Erythroblast (primary cell): ENCODE data around the gene TMEM259.

Experiments
- DNase-seq, 2 experiments: peaks; one replicate each; lab custom pipeline; 2025; lab: John Stamatoyannopoulos, UW
- GATA1 ChIP-seq: IDR thresholded peaks from 2 replicates; pipeline ENCODE4 v1.6.1; 2011; ENCODE audit warnings: low read depth, mild to moderate bottlenecking, control low read depth, low read length, moderate library complexity
- POLR2A ChIP-seq: IDR thresholded peaks from 2 replicates; pipeline ENCODE4 v1.6.1; 2011; ENCODE audit warnings: mild to moderate bottlenecking, low read length

Gene TMEM259

GRCh38 chr19:1011831-1012333, 9.0 kb downstream of the TMEM259 start:
- no peak for DNase-seq
- TF ChIP-seq GATA1: no peak
- TF ChIP-seq POLR2A: no peak

- TF ChIP-seq GATA1 (no peak), POLR2A (no peak)
Observed at GRCh38 chr19:1010586-1011510, 10.1 kb downstream of the TMEM259 start.

GRCh38 chr19:1009981-1010538, 10.9 kb downstream of the TMEM259 start:
- DNase-seq: no peak
- TF ChIP-seq POLR2A (no peak), GATA1 (no peak)

More at GRCh38 chr19:1010586-1011510, 10.1 kb downstream of the TMEM259 start:
- no peak for DNase-seq

- TF ChIP-seq GATA1 (no peak), POLR2A (no peak)
- DNase-seq: no peak
Observed at GRCh38 chr19:1009041-1009980, 11.6 kb downstream of the TMEM259 start.

GRCh38 chr19:1008268-1009040, 12.5 kb downstream of the TMEM259 start:
- TF ChIP-seq GATA1: no peak
- DNase-seq: no peak

GRCh38 chr19:1007399-1008251, 13.3 kb downstream of the TMEM259 start:
- no peak for DNase-seq
- no peak for TF ChIP-seq POLR2A
- TF ChIP-seq GATA1: no peak

GRCh38 chr19:1006711-1007398, 14.1 kb downstream of the TMEM259 start:
- DNase-seq: no peak
- TF ChIP-seq POLR2A: no peak
- no peak for TF ChIP-seq GATA1

GRCh38 chr19:1004803-1005664, 15.9 kb downstream of the TMEM259 start:
- DNase-seq: no peak
- no peak for TF ChIP-seq GATA1
- no peak for TF ChIP-seq POLR2A

GRCh38 chr19:1004204-1004802, 16.6 kb downstream of the TMEM259 start:
- TF ChIP-seq POLR2A (no peak), GATA1 (no peak)
- DNase-seq: no peak

GRCh38 chr19:1003283-1003682, 17.6 kb downstream of the TMEM259 start:
- TF ChIP-seq POLR2A (no peak), GATA1 (no peak)
- DNase-seq: no peak

- no peak for DNase-seq
- no peak for TF ChIP-seq POLR2A
- no peak for TF ChIP-seq GATA1
Observed at GRCh38 chr19:1002600-1002999, 18.3 kb downstream of the TMEM259 start.
